ENCODE measurements around the gene FXYD1.

DNA sequence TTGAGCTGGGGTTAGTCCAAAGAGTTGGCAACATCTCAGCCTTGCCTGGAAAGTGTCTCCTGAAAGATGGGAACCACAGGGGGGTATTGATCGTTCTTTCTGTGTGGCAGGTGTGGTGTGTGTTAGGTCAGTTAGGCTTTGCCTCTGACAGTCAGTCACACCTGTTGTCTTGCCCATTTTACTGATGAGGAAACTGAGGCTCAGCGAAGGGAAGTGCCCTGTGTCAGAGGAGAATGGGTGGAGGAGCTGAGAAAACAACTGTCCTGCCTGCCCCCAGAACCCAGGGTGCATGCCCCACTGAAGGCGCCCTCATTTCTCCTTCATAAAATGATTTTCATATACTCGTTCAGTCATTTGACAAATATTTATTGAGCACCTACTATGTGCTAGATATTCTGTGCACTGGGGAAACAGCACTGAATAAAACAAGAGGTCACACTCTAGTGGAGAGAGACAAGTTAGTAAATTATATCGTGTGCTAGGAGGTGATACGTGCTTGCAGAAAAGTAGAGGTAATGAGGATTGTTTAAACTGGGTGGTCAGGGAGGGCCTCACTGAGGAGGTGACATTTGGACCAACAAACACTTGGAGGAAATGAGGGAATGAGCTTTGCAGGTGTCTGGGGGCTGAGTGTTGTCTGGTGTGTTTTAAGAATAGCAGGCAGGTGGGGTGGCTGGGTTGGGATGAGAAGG, 17.5 kb downstream of the FXYD1 start:
- TF ChIP-seq, protein P1, sequence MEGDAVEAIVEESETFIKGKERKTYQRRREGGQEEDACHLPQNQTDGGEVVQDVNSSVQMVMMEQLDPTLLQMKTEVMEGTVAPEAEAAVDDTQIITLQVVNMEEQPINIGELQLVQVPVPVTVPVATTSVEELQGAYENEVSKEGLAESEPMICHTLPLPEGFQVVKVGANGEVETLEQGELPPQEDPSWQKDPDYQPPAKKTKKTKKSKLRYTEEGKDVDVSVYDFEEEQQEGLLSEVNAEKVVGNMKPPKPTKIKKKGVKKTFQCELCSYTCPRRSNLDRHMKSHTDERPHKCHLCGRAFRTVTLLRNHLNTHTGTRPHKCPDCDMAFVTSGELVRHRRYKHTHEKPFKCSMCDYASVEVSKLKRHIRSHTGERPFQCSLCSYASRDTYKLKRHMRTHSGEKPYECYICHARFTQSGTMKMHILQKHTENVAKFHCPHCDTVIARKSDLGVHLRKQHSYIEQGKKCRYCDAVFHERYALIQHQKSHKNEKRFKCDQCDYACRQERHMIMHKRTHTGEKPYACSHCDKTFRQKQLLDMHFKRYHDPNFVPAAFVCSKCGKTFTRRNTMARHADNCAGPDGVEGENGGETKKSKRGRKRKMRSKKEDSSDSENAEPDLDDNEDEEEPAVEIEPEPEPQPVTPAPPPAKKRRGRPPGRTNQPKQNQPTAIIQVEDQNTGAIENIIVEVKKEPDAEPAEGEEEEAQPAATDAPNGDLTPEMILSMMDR (conservative IDR thresholded peaks at IDR 0.05; ENCODE audit: low read length) = no peak
- TF ChIP-seq EZH2phosphoT487 (IDR thresholded peaks at IDR 0.05; ENCODE audit: borderline replicate concordance, low read depth, low read length) = no peak
